Heart left ventricle (tissue), 13 donors: ENCODE results near the gene YIF1B.

Experiments used
- POLR2A ChIP-seq, 2 donors: fragments of 450-650 bp; IDR thresholded peaks; one replicate each; pipeline ENCODE4 v1.6.1; 2017; ENCODE audit warnings: antibody characterized with exemption in 2 of 2, mild to moderate bottlenecking in 2 of 2, moderate library complexity in 2 of 2
- TF ChIP-seq, protein P1 (sequence below), 12 donors: fragments of 200-600 bp; sonication (generic) in 4 of 12; IDR thresholded peaks; one replicate each; pipeline versions ENCODE4 v1.5.0 to v1.8.0; 2018 to 2022; ENCODE audit warnings: antibody characterized with exemption in 12 of 12, mild to moderate bottlenecking in 5 of 12
- donor health status: ischemic (EF 13 %, LVEDD 7.1; RV severe dilation, severe dysfunction).
- donor health status: DM: no; HTN: yes; CAD: no.
- donor health status: DM: no; HTN: no; CAD: no.
- donor health status: ischemic (EF 25% LVEDD 6.9; RV normal size, moderate dysfunction).
- donor health status: ischemic (EF 25% LVEDD 5.7; RV mildly dilated, moderate dysfunction).
- donor health status: ischemic (EF 35%, LVEDD 5.7; RV mildly dilated, moderate dysfunction).
- donor health status: nonischemic (EF 11% LVEDD 7.7; RV severe dilation, severe dysfunction).
- donor health status: DM: yes; HTN: yes; CAD: no.
- donor health status: PGD.
- donor health status: ischemic (EF 29% LVEDD 5.4; RV normal size, mild dysfunction).
- donor health status: nonischemic (EF 23%, LVEDD 6.1; RV moderate dilation, normal function).

DNA sequence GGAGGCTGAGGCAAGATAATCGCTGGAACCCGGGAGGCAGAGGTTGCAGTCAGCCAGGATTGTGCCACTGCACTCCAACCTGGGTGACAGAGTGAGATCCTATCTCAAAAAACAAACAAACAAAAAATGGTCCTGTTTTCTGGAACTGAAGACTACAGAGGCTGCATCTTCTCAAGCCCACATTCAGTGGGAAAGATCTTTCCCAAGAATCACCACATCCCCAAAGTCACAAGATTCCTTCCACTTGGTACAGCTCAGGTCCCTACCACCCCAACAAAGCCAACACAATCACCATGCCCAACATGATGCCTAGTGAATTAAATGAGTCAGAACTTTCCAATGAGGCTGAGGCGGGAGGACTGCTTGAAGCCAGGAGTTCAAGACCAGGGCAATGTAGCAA lies 35.1 kb upstream of the YIF1B start:
- TF ChIP-seq POLR2A (IDR thresholded peaks at IDR 0.05): no peak
- TF ChIP-seq, protein P1, sequence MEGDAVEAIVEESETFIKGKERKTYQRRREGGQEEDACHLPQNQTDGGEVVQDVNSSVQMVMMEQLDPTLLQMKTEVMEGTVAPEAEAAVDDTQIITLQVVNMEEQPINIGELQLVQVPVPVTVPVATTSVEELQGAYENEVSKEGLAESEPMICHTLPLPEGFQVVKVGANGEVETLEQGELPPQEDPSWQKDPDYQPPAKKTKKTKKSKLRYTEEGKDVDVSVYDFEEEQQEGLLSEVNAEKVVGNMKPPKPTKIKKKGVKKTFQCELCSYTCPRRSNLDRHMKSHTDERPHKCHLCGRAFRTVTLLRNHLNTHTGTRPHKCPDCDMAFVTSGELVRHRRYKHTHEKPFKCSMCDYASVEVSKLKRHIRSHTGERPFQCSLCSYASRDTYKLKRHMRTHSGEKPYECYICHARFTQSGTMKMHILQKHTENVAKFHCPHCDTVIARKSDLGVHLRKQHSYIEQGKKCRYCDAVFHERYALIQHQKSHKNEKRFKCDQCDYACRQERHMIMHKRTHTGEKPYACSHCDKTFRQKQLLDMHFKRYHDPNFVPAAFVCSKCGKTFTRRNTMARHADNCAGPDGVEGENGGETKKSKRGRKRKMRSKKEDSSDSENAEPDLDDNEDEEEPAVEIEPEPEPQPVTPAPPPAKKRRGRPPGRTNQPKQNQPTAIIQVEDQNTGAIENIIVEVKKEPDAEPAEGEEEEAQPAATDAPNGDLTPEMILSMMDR (IDR thresholded peaks at IDR 0.05): no peak
